Keratinocyte (primary cell): ENCODE data around the gene RAB12.

Experiments used
- EZH2 ChIP-seq: IDR thresholded peaks from one replicate; pipeline ENCODE4 v1.6.1; 2012; ENCODE audit warnings: inconsistent platforms, mild to moderate bottlenecking, low read length, moderate library complexity
- TF ChIP-seq, protein P1 (sequence below), 3 experiments: IDR thresholded peaks in 1 of 3; conservative IDR thresholded peaks in 1 of 3; optimal IDR thresholded peaks in 1 of 3; 2 replicates in 2 of 3; 3 replicates in 1 of 3; pipeline versions ENCODE3 to v1.5.1; 2011; ENCODE audit warnings: low read length in 3 of 3, mild to moderate bottlenecking in 3 of 3, moderate library complexity in 2 of 3, control low read depth in 1 of 3, inconsistent platforms in 1 of 3; ENCODE audit not compliant: insufficient read depth in 2 of 3; ENCODE audit errors: extremely low read depth in 1 of 3

DNA sequence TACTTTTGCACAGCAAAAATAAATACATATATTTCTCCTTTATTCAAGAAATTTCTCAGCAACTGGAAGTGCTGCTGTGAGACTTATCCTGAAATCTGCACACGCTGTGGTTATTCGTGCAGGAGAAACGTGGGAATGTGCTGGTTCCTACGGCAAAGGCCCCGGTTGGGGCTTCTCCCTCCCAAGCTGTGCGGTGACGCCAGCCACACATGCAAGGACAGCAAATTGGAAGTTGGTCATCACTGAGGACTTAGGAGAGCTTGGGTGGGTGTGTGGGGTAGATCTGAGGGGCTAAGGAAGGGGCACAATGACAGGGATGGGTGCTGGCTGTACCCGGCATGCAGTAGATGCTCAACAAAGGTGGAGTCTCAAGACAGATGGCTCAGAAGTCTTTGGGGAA is 79.6 kb downstream of the RAB12 start:
- TF ChIP-seq, protein P1, sequence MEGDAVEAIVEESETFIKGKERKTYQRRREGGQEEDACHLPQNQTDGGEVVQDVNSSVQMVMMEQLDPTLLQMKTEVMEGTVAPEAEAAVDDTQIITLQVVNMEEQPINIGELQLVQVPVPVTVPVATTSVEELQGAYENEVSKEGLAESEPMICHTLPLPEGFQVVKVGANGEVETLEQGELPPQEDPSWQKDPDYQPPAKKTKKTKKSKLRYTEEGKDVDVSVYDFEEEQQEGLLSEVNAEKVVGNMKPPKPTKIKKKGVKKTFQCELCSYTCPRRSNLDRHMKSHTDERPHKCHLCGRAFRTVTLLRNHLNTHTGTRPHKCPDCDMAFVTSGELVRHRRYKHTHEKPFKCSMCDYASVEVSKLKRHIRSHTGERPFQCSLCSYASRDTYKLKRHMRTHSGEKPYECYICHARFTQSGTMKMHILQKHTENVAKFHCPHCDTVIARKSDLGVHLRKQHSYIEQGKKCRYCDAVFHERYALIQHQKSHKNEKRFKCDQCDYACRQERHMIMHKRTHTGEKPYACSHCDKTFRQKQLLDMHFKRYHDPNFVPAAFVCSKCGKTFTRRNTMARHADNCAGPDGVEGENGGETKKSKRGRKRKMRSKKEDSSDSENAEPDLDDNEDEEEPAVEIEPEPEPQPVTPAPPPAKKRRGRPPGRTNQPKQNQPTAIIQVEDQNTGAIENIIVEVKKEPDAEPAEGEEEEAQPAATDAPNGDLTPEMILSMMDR (optimal IDR thresholded peaks at IDR 0.05 in 1 of 3, IDR thresholded peaks at IDR 0.05 in 1 of 3, conservative IDR thresholded peaks at IDR 0.05 in 1 of 3; ENCODE audit: extremely low read depth in 1 of 3, insufficient read depth in 2 of 3, low read length in 3 of 3): no peak
- no peak for TF ChIP-seq EZH2
